Measurements from ENCODE around the gene SPATS2L.

DNA sequence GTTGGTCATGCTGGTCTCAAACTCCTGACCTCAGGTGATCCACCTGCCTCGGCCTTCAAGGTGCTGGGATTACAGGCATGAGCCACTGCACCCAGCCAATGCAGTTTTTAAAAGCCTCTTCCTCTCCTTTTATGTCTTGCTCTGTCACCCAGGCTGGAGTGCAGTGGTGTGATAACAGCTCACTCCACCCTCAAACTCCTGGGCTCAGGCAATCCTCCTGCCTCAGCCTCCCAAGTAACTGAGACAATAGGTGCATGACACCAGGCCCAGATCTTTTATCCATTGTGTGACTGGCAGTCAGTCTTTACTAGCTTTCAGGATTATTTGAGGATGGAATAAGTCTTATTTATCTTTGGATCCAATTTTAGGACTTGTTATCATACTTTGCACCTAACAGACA lies 190.2 kb downstream of the SPATS2L start:
- TF ChIP-seq POLR2A (IDR thresholded peaks at IDR 0.05) (no peak), CTCF (IDR thresholded peaks at IDR 0.05) (no peak)

Data from lower leg skin (tissue), 3 donors.